Psoas muscle (tissue), 8 donors: ENCODE results near the gene KPNA1. TPM values are rescaled to one million over a fixed set of nuclear protein-coding genes. Genes with fewer than 3 reads are reported as not detected.

Source experiments
- ATAC-seq, 4 donors: fragments of 200-7000 bp; cut with Tn5 transposase; one replicate each; pipeline ENCODE4 v1.9.1; 2020; ENCODE audit warnings: moderate library complexity in 3 of 4, mild to moderate bottlenecking in 2 of 4
- DNase-seq, 2 donors: peaks; one replicate each; pipeline ENCODE4 v3.0.0-alpha.2; 2020
- H3K27ac ChIP-seq: fragments of 200-600 bp; one replicate; pipeline ENCODE4 v1.8.0; 2022
- H3K27me3 ChIP-seq, 3 donors: fragments of 200-600 bp in 1 of 3; one replicate each; pipeline versions ENCODE4 v1.6.1 to v1.8.0; 2013 to 2022; ENCODE audit warnings: low read length in 2 of 3, mild to moderate bottlenecking in 2 of 3, moderate library complexity in 1 of 3; ENCODE audit not compliant: insufficient read depth in 3 of 3
- H3K36me3 ChIP-seq, 2 donors: fragments of 200-600 bp in 1 of 2; one replicate each; pipeline versions ENCODE4 v1.6.1 to v1.8.0; 2013 to 2022; ENCODE audit warnings: low read depth in 1 of 2, mild to moderate bottlenecking in 1 of 2, moderate library complexity in 1 of 2; ENCODE audit not compliant: insufficient read depth in 1 of 2
- H3K4me1 ChIP-seq: fragments of 200-600 bp; one replicate; pipeline ENCODE4 v1.8.0; 2022
- H3K4me3 ChIP-seq: fragments of 200-600 bp; one replicate; pipeline ENCODE4 v1.8.0; 2022; ENCODE audit warnings: mild to moderate bottlenecking
- H3K9me3 ChIP-seq: fragments of 200-600 bp; one replicate; pipeline ENCODE4 v1.8.0; 2022
- CTCF ChIP-seq: fragments of 200-600 bp; IDR thresholded peaks from one replicate; pipeline ENCODE4 v1.8.0; 2022; ENCODE audit warnings: antibody characterized with exemption
- WGBS, 3 donors: extraction: QIAGEN DNeasy Blood & Tissue Kit; methylation state at CpG; one replicate each; pipeline versions ENCODE4 v1.1.6 to v1.1.7; 2013; 5-methylcytosine and 5-hydroxymethylcytosine counted together
- intact Hi-C, 2 donors: fragments of 100-400 bp; cut with DNase I; formaldehyde crosslinking; loops; one replicate each; pipeline versions ENCODE4 v1.11.0 to v1.14.2; 2022
- polyA plus RNA-seq, 3 donors: library from polyadenylated mRNA; stranded (reverse); fragments of 200-250 nt; gene quantifications; one replicate each; pipeline ENCODE4 v1.2.3, GENCODE V29; 2013
- total RNA-seq, 4 donors: library from RNA; stranded (reverse); fragmentation: NEBNext Ultra II Directional in 2 of 4; extraction: Animal tissue kit (Norgen Biotek cat#: 25700) in 2 of 4; gene quantifications; one replicate each; pipeline versions ENCODE4 v1.2.1 to v1.2.4, GENCODE V29; 2021 to 2023
- donor health status: healthy with polysubstance abuse.
- donor health status: DM: no; HTN: no; CAD: no; lungs with moderate emphysema.
- donor health status: Bipolar disorder and iron deficiency.
- donor health status: healthy.
- donor health status: DM: yes; HTN: yes; CAD: no.
- donor health status: DM: no; HTN: no; CAD: no.
- donor health status: DM: no; HTN: no; CAD: no.
- donor health status: DM: yes; HTN: yes; CAD: no.

KPNA1 gene
- total and polyA plus RNA-seq, 7 donors, result 39.5 to 263 (median 180) TPM

DNA sequence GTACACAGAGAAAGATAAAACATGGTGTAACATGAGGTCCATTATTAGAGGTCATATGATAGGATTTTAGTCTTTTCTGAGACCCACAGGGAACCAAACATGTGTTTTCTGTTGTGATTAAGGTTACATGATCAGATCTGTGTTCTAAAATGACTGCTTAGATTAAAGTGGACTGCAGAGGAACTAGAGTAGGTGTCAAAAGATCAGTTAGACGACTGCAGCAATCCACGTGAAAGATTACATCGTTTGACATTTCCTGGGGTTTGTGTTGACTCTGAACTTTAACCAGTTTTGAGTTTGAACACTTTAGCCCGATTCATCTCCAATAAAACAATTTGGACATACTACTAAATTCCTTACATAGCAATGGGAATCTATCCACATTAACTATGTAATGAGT lies 136.8 kb downstream of the KPNA1 start:
- Histone ChIP-seq H3K27me3 (no peaks in the 10 kb centered on the region), H3K36me3 (peaks cover 0 to 7% of the 10 kb centered on the region in 2 donors), H3K4me3 (no peak overlapping the region), H3K4me1 (peaks cover 9% of the 10 kb centered on the region), H3K9me3 (no peaks in the 10 kb centered on the region), H3K27ac (no peak overlapping the region)
- no peak for DNase-seq
- WGBS, 3 donors, result 70 to 87% (median 70%) methylated on average over 4 of the region's 4 CpGs
- ATAC-seq, result no peak
- intact Hi-C loops, result no loop called here
- TF ChIP-seq CTCF, result no peak

DNA sequence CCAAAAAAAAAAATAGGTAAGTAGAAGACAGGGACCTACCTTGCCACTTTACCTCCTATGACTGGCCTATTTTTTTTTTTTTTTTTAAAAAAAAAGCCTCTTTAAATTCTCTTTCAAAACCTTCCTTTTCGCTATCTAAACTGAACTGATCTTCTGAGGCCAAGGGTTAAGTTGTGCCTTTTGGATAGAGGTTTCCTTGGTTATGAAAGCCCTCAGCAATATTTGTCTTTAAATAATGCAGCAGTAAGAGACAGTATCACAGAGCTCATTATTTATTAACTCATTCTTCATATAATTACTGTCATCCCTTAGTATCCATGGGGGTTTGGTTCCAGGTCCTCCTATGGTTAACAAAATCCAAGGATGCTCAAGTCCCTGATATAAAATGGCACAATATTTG lies 140.7 kb downstream of the KPNA1 start:
- TF ChIP-seq CTCF, result no peak
- DNase-seq, result no peak
- H3K4me1 ChIP-seq, result no peaks in the 10 kb centered on the region
- H3K9me3 ChIP-seq, result no peaks in the 10 kb centered on the region
- no peaks in the 10 kb centered on the region for H3K27me3 ChIP-seq
- H3K4me3 ChIP-seq, result no peak overlapping the region
- no peak for ATAC-seq
- no peak overlapping the region for H3K27ac ChIP-seq
- H3K36me3 ChIP-seq, result peaks cover 2 to 31% of the 10 kb centered on the region in 2 donors
- WGBS, 3 donors, result 94 to 100% (median 100%) methylated on average over 1 of the region's 1 CpG
- intact Hi-C loops, result no loop called here

Other genes starting within 250 kb of the KPNA1 start
- under 1 TPM; 0.40 to 0.84 (median 0.81) TPM for gene CSTA, start 189.7 kb downstream of the KPNA1 start, total RNA-seq
- gene CSTA, start 189.7 kb downstream of the KPNA1 start, polyA plus RNA-seq, result 1 to 10 TPM in 2 of 3 donors, under 1 TPM in 1; 0.67 to 3.3 (median 2.1) TPM
- 10 to 100 TPM; 34.9 to 50.3 (median 35.5) TPM for gene MIX23, start 131.7 kb downstream of the KPNA1 start, total RNA-seq
- gene MIX23, start 131.7 kb downstream of the KPNA1 start, polyA plus RNA-seq, result 100 to 1,000 TPM in 1 of 3 donors, 10 to 100 TPM in 2; 70.1 to 134 (median 79.2) TPM
- gene FAM162A, start 130.8 kb downstream of the KPNA1 start, total RNA-seq, result 10 to 100 TPM; 42.4 to 98.4 (median 60.0) TPM
- 100 to 1,000 TPM in 1 of 3 donors, 10 to 100 TPM in 2; 36.0 to 127 (median 94.4) TPM for gene FAM162A, start 130.8 kb downstream of the KPNA1 start, polyA plus RNA-seq
- gene WDR5B, start 98.9 kb downstream of the KPNA1 start, total RNA-seq, result 1 to 10 TPM; 1.8 to 4.0 (median 3.3) TPM
- gene WDR5B, start 98.9 kb downstream of the KPNA1 start, polyA plus RNA-seq, result 1 to 10 TPM; 1.2 to 6.5 (median 1.9) TPM
- gene PARP9, start 49.4 kb upstream of the KPNA1 start, total RNA-seq, result 10 to 100 TPM in 3 of 4 donors, 1 to 10 TPM in 1; 8.9 to 18.9 (median 12.6) TPM
- 10 to 100 TPM in 1 of 3 donors, 1 to 10 TPM in 2; 6.5 to 12.3 (median 7.8) TPM for gene PARP9, start 49.4 kb upstream of the KPNA1 start, polyA plus RNA-seq
- gene DTX3L, start 49.4 kb upstream of the KPNA1 start, total RNA-seq, result 10 to 100 TPM; 11.5 to 26.6 (median 12.2) TPM
- gene DTX3L, start 49.4 kb upstream of the KPNA1 start, polyA plus RNA-seq, result 1 to 10 TPM; 3.1 to 9.8 (median 3.5) TPM
- gene PARP15, start 62.7 kb upstream of the KPNA1 start, total RNA-seq, result 1 to 10 TPM in 1 of 4 donors, under 1 TPM in 3; 0.18 to 1.0 (median 0.73) TPM
- under 1 TPM; 0.11 to 0.34 (median 0.25) TPM for gene PARP15, start 62.7 kb upstream of the KPNA1 start, polyA plus RNA-seq
- 1 to 10 TPM; 6.0 to 10.0 (median 8.6) TPM for gene PARP14, start 165.9 kb upstream of the KPNA1 start, total RNA-seq
- 1 to 10 TPM; 2.2 to 5.5 (median 3.3) TPM for gene PARP14, start 165.9 kb upstream of the KPNA1 start, polyA plus RNA-seq